SIG-M5 treated with dmso at 0.1 percent for 504 hours (cell line): ENCODE measurements around the gene TRIM75.
"Not testable (repeated sequence)": the region's sequence is repeated elsewhere in the genome, so short reads cannot be mapped to it uniquely, and the experiment has no call there.

Source experiments
- DNase-seq: peaks from one replicate; lab custom pipeline; 2025; ENCODE audit not compliant: unreplicated experiment; lab: John Stamatoyannopoulos, UW

The TRIM75 gene

GRCh38 chr4:165053645-165054044, at the start of gene TRIM75:
Gene TRIM75 (plus strand): TSS chr4:165053866. CDS start chr4:165059148, 5,282 bp downstream.
- DNase-seq, result no peak

GRCh38 chr4:165005352-165005925, 48.2 kb upstream of the TRIM75 start:
- no peak for DNase-seq

- DNase-seq, result no peak
Observed at GRCh38 chr4:165006456-165006855, 47.2 kb upstream of the TRIM75 start.

- DNase-seq, result no peak
Observed at GRCh38 chr4:165006886-165007285, 46.8 kb upstream of the TRIM75 start.

GRCh38 chr4:165009493-165010227, 44.0 kb upstream of the TRIM75 start:
- no peak for DNase-seq

GRCh38 chr4:165010487-165010886, 43.2 kb upstream of the TRIM75 start:
- DNase-seq, result no peak

- DNase-seq, result no peak
Observed at GRCh38 chr4:165010991-165011390, 42.7 kb upstream of the TRIM75 start.

- DNase-seq, result no peak
Observed at GRCh38 chr4:165011403-165011802, 42.3 kb upstream of the TRIM75 start.

GRCh38 chr4:165013691-165014090, 40.0 kb upstream of the TRIM75 start:
- no peak for DNase-seq

- no peak for DNase-seq
Observed at GRCh38 chr4:165016971-165017370, 36.7 kb upstream of the TRIM75 start.

GRCh38 chr4:165019995-165020394, 33.7 kb upstream of the TRIM75 start:
- DNase-seq, result not testable (repeated sequence)

GRCh38 chr4:165025782-165026181, 27.9 kb upstream of the TRIM75 start:
- DNase-seq, result not testable (repeated sequence)

GRCh38 chr4:165027762-165028402, 25.8 kb upstream of the TRIM75 start:
- no peak for DNase-seq

- no peak for DNase-seq
Observed at GRCh38 chr4:165031436-165032211, 22.0 kb upstream of the TRIM75 start, which contains the start of gene TRIM60. Gene TRIM60 (plus strand): TSS chr4:165031999. CDS start chr4:165040073, 8,074 bp downstream.

GRCh38 chr4:165048170-165048569, 5.5 kb upstream of the TRIM75 start:
- no peak for DNase-seq

- DNase-seq, result no peak
Observed at GRCh38 chr4:165052627-165053026, 1.0 kb upstream of the TRIM75 start.

- DNase-seq, result no peak
Observed at GRCh38 chr4:165055601-165056000, 1.9 kb downstream of the TRIM75 start.

- DNase-seq, result no peak
Observed at GRCh38 chr4:165058666-165059065, 5.0 kb downstream of the TRIM75 start.

- no peak for DNase-seq
Observed at GRCh38 chr4:165059386-165059785, 5.7 kb downstream of the TRIM75 start.

- no peak for DNase-seq
Observed at GRCh38 chr4:165060938-165061337, 7.3 kb downstream of the TRIM75 start.

GRCh38 chr4:165070560-165070959, 16.9 kb downstream of the TRIM75 start:
- DNase-seq, result no peak
